Astrocyte of the cerebellum (primary cell): ENCODE measurements around the gene WNK2.

ENCODE experiments used
- DNase-seq: peaks from one replicate; pipeline ENCODE4 v3.0.0-alpha.2; 2011; ENCODE audit warnings: low read depth
- H3K4me3 ChIP-seq: 2 replicates; pipeline ENCODE4 v1.5.1; 2011; ENCODE audit warnings: mild to moderate bottlenecking, low read depth, low read length, moderate library complexity
- in situ Hi-C: cut with HindIII; loops from 2 replicates; pipeline ENCODE4 v1.10.0; 2017; ENCODE audit warnings: low sequenced_read_pairs
- TF ChIP-seq, protein P1 (sequence below): IDR thresholded peaks from 2 replicates; pipeline ENCODE4 v1.5.1; 2012; ENCODE audit warnings: low read length, low read depth, moderate library complexity, mild to moderate bottlenecking; ENCODE audit errors: missing control alignments

Gene WNK2

DNA sequence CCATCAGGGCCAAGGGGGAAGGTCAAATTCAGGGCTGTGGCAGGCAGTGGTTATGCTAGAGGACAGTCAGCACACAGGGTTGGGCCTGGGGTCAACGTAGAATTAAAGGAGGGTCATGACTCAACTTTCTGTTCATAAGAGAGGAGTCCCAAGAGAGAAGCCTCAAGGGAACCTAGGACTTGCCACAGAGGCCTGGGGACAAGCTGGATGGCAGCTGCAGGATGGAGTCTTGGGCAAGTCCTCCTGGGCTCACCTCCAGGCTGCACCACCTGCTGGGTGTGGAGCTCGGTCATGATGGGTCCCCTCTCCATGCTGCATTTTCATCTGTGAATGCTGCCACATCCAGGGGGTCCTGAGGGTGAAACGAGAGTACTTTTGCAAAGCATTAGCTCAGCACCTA, 9.0 kb upstream of the WNK2 start:
- no peak for DNase-seq
- TF ChIP-seq, protein P1, sequence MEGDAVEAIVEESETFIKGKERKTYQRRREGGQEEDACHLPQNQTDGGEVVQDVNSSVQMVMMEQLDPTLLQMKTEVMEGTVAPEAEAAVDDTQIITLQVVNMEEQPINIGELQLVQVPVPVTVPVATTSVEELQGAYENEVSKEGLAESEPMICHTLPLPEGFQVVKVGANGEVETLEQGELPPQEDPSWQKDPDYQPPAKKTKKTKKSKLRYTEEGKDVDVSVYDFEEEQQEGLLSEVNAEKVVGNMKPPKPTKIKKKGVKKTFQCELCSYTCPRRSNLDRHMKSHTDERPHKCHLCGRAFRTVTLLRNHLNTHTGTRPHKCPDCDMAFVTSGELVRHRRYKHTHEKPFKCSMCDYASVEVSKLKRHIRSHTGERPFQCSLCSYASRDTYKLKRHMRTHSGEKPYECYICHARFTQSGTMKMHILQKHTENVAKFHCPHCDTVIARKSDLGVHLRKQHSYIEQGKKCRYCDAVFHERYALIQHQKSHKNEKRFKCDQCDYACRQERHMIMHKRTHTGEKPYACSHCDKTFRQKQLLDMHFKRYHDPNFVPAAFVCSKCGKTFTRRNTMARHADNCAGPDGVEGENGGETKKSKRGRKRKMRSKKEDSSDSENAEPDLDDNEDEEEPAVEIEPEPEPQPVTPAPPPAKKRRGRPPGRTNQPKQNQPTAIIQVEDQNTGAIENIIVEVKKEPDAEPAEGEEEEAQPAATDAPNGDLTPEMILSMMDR, result no peak
- in situ Hi-C loops, result no loop called here
- no peak overlapping the region for H3K4me3 ChIP-seq

DNA sequence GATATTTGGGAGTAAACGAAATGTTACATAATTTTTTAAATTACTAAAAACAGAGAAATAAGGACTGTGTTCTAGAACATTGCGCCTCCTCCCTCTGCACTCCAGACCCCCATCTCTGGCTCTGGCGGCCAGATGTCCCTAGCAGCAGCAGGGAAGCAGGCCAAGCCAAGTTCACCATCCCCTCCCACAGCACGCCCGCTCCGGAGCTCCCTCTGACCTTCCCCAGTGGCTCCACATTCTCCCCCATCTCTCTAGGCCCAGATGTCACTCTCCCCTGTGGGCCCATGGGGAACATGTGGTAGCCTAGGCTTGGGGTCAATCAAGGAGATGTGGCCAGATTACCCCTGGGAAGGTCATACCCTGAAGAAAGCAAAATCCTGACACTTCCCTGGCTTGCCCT, 6.3 kb upstream of the WNK2 start:
- in situ Hi-C loops, result no loop called here
- TF ChIP-seq, protein P1, result no peak
- no peak overlapping the region for H3K4me3 ChIP-seq
- DNase-seq, result no peak

DNA sequence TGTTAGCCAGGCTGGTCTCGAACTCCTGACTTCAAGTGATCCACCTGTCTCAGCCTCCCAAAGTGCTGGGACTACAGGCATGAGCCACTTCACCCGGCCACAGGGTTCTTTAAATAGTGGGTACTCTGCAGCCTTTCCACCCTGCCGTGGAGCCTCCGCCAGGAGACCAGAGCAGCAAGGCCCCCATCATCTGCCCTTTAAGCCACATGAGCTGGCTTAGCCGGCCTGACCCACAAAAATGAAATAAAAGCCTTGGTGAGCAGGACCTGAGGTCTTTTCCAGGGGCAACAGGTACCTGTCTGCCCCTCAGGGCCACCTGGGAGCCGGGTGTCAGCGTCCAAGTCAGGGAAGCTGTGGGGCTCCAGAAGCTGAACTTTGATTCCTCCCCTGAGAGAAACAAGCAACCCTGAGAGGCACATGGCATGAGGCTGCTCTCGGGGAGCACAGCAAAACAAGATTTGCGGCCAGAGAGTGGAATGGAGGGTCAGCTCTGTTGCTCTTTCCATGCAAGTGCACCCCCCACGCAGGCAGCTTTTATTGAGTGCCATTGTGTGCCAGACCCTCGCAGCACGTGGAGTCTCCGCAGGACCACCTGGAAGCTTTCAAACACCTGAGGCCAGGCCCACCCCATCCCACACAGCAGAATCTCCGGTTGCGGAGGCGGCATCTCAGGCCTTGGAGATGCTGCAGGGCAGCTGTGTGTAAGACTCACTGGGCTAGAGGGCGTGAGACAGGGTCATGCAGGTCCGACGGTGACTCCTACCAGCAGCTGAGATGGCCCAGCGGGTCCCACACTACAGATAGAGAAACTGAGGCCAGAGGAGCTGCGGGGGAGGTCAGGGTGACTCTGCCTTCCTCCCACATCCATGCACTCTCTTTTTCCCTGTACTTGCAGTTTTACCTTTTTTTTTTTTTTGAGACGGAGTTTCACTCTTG, 4.8 kb upstream of the WNK2 start:
- in situ Hi-C loops, result no loop called here
- H3K4me3 ChIP-seq, result no peak overlapping the region
- TF ChIP-seq, protein P1, result no peak
- no peak for DNase-seq

DNA sequence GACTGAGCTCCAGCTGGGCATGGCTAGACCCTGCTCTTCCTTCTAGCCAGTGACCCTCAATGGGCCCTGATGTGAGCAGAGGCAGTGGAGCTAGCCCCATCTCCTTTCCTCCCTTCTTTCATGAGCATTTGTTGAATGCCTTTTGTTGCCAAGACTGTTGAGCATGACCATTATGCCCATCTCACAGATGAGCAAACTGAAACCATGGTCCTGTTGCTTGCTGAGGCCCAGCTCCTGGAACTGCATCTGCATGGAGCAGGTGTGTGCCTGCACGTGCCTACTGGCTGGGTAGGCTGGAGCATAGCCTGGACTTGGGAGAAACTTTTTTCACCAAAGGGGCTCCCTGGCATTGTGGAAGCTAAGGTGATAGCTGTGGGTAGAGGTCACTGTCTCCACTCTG, 3.0 kb upstream of the WNK2 start:
- TF ChIP-seq, protein P1, result no peak
- H3K4me3 ChIP-seq, result no peak overlapping the region
- in situ Hi-C loops, result no loop called here
- DNase-seq, result no peak

DNA sequence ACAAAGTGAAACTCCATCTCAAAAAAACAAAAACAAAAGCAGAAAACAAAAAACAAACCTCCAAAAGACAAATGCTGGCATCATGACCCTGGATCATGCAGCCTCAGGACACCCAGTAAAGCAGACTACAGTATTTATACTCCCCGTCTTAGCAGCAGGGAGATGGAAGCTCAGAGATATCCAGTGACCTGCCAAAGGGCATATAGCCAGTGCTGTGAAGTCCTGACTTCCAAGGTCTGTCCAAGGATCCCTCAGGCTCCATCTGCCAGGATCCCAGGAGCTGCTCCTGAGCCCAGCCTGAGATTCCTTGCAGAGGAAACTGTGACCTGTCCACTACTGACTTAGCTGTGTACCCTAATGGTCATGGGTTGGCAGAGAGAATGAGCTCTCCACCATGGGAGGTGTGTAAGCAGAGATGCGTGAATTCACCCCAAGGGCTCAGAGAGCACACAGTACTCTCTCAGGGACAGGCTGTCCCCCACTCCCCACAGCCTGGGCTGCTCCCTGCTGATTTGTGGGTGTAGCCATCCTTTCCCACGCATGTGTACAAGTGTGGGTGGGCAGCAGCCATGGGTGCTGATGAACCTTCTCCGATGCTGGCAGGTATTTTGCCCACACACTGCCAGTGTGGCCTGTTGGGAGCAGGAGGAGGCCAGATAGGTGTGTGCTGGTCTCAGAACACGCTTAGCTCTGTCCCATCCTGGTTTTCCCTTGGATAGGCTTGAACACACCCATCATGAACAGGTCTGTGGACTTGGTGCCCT, 2.1 kb upstream of the WNK2 start:
- TF ChIP-seq, protein P1, result no peak
- no peak overlapping the region for H3K4me3 ChIP-seq
- in situ Hi-C loops, result no loop called here
- DNase-seq, result no peak

DNA sequence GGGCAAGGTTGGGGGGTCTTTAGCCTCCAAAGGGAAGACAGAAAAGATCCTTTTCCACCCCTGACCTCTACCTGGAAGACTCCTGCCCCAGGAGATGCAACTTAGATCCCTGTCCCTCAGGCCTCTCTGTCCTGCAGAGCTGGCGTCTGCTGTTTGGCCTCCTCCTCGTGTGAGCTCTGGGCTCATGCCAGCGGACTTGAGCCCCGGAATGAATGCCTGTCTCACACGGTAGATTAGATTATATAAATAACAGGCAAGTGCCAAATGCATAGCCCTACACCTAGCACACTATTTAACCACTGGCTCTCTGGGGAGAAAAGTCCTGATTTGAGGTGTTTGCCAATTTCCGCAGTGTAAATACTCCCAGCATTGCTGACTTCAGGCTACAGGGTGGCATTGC, 1.4 kb upstream of the WNK2 start:
- in situ Hi-C loops, result no loop called here

More for the DNA sequence above, 1.4 kb upstream of the WNK2 start:
- TF ChIP-seq, protein P1, result no peak
- no peak overlapping the region for H3K4me3 ChIP-seq
- DNase-seq, result no peak
